Measurements from ENCODE around the gene COL27A1. TPM values are rescaled to one million over a fixed set of nuclear protein-coding genes. Genes with fewer than 3 reads are reported as not detected.

COL27A1 gene
- total and polyA plus RNA-seq, 2 donors (not counting 3 experiments of a cell fraction or from before 2014, with no cell fraction given) = 14.7 to 49.1 TPM

GRCh38 chr9:114357911-114358328 lies 202.6 kb downstream of the COL27A1 start:
- H3K4me1 ChIP-seq (ENCODE audit: control insufficient read depth, extremely low read depth, insufficient read depth, low read length) = no peaks in the 10 kb centered on the region
- TF ChIP-seq POLR2AphosphoS5 (IDR thresholded peaks at IDR 0.05; ENCODE audit: insufficient read depth, low read depth, low read length) (no peak), POLR2A (IDR thresholded peaks at IDR 0.05; ENCODE audit: low read depth, low read length) (no peak), GATA2 (IDR thresholded peaks at IDR 0.05; ENCODE audit: insufficient read depth, insufficient read length, low read depth, low read length) (no peak), EZH2 (IDR thresholded peaks at IDR 0.05; ENCODE audit: borderline replicate concordance, low read depth, low read length, severe bottlenecking) (no peak), MAX (IDR thresholded peaks at IDR 0.05; ENCODE audit: insufficient read depth, insufficient read length) (no peak), FOS (IDR thresholded peaks at IDR 0.05; ENCODE audit: borderline replicate concordance, insufficient read depth, low read length) (no peak), CTCF (IDR thresholded peaks at IDR 0.05; ENCODE audit: extremely low read depth in 1 of 2, insufficient read depth in 1 of 2, low read depth in 1 of 2, low read length in 2 of 2) (no peak), MYC (IDR thresholded peaks at IDR 0.05; ENCODE audit: low read depth, low read length) (no peak), JUN (IDR thresholded peaks at IDR 0.05; ENCODE audit: borderline replicate concordance, insufficient read depth, insufficient read length, low read depth) (no peak)
- H3K9me1 ChIP-seq (replicated peaks; ENCODE audit: control insufficient read depth, extremely low read depth, insufficient read depth, low read length) = no peaks in the 10 kb centered on the region
- dilution Hi-C loops (cut with MboI; ENCODE audit: extremely low pct_ligation_motif_present, low sequenced_read_pairs) = no loop called here
- no peaks in the 10 kb centered on the region for H3K9me3 ChIP-seq (replicated peaks; ENCODE audit: control insufficient read depth, insufficient read depth, low read length)
- intact Hi-C loops (cut with micrococcal nuclease) = no loop called here
- DNase-seq (ENCODE audit: low read depth, low spot score) = no peak
- no peak overlapping the region for H2AFZ ChIP-seq (ENCODE audit: low read depth, low read length)
- FAIRE-seq = no peak
- CTCF ChIA-PET = no interaction called here
- no peak overlapping the region for H3K27ac ChIP-seq (ENCODE audit: insufficient read depth, low read depth, low read length)
- no peak overlapping the region for H3K9ac ChIP-seq (replicated peaks; ENCODE audit: extremely low read depth, insufficient read depth, low read length)
- H3K4me2 ChIP-seq (ENCODE audit: insufficient read depth, low read length) = no peak overlapping the region
- no TSS peak for BruUV-seq (replicated peaks)
- peaks cover 7 to 42% of the 10 kb centered on the region in 2 experiments for H3K36me3 ChIP-seq (ENCODE audit: control insufficient read depth in 2 of 2, extremely low read depth in 1 of 2, insufficient read depth in 2 of 2, low read length in 2 of 2)
- no peaks in the 10 kb centered on the region for H3K79me2 ChIP-seq (ENCODE audit: control insufficient read depth, insufficient read depth, low read length)
- H3K4me3 ChIP-seq (replicated peaks in 1 of 3; ENCODE audit: insufficient read depth in 1 of 3, low read depth in 1 of 3, low read length in 3 of 3) = no peak overlapping the region
- H3K27me3 ChIP-seq (ENCODE audit: control insufficient read depth in 2 of 2, insufficient read depth in 2 of 2, low read length in 2 of 2) = no peaks in the 10 kb centered on the region
- H4K20me1 ChIP-seq (replicated peaks; ENCODE audit: control insufficient read depth, extremely low read depth, insufficient read depth, low read length) = no peaks in the 10 kb centered on the region
- POLR2A ChIA-PET = no interaction called here

Measured in endothelial cell of umbilical vein (primary cell).